GM18858 (cell line): ENCODE results near the gene TRIO.

Experiments used
- ATAC-seq: cut with Tn5 transposase; IDR thresholded peaks from one replicate; pipeline ENCODE4 v1.9.1; 2021; ENCODE audit not compliant: unreplicated experiment

The TRIO gene

DNA sequence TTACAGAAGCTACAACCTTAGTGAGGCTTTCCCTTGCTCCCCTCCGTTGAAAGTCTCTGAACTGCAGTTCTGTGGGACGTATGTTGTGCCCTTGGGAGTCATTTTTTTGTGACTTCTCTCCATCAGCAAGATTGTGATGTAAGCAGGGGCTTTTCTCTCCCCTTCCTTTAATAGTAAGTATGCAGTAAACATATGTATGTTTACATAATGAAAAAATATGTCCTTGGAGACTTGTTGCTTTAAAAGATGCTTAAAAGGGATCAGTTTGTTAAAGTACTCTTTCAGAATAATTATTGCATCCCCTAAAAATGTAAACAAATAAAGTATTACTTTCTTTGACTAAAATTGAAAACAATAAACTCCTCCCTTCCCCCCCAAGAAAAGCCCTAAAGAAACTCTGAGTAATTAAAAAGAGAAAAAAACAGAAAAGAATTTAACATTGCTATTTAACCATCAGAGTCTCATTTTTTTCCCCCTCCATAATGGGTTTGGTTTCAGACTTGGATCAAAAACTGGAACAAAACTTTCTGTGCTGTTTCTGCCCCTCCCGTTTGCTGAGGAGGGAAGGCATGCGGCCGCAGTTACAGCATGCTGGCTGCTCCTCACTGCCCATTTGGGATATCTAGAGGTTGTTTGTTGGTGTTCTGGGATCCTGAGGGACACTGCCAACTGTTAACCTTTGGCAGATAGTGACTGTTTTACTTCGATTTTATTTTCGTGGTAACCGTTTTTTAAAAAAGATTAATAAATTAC is 40.2 kb downstream of the TRIO start:
- ATAC-seq = no peak

DNA sequence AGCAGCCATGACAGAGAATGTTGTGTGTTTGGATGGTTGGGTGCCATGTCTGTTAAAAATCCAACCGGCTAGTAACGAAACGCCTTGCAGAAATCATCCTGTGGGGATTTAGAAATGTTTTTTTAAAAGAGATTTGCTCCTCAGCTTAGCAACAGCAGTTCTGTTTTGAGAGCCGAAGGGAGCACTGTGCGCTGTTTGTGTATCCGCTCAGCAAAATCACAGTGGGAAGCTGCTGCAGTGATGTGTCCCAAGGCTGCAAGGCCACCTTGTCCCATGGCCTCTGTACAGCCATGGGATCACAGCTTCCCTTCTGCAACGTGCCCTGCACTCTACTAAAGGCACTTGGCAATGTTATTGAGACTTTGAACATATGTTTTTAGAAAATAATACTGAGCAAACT is 40.9 kb downstream of the TRIO start:
- ATAC-seq = no peak

DNA sequence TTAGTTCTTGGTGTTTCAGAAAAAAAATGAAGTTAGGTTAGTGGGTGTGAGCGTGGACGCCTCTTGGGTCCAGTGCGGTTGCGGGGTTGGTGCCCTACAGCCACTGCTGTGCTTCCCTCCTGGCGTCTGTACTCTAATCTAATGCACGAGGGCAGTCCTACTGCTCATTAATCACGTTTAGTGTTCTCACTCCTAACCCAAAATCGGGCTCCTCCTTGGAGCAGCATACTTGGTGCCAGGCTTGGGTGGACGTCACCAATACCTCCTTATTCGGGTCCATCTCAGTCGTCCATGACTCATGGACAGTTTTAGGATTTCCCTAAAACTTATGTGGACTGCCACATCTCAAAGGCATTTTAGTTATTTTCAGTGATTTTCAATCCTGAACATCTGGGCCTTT is 41.6 kb downstream of the TRIO start:
- no peak for ATAC-seq

DNA sequence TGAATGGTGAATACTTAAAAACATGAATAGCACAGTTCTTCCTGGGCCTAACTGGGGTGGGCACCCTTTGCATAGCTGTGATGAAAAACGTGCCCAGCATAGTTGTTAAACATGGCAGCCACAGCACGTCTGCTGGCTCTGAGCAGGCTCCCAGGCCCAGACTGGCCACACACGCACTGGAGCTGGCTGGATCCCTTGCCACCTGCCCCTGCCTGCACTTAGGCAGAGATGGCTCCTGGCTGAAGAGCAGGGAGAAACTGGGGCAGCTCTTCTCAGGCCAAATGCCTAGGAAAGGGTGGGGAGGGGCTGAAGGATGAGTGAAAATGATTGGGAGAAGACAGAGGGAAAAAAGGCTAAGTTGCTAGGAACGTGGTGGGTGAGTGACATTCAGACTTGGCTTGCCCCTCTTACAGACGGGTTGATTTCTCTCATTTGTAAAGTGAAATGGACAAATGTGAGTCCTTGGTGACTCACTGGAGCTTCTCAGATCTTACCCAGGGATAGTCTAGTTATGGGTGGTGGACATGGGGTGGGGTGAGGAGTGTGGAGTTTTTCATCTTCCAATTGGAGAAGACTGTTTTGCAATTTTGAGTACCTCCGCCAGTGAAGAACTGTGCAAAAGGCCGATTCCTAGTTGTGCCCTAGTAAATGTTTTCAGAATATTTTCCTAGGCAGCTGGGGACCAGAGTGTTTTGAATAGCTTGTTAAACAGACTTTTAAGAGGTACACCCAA is 42.4 kb downstream of the TRIO start:
- ATAC-seq = no peak

DNA sequence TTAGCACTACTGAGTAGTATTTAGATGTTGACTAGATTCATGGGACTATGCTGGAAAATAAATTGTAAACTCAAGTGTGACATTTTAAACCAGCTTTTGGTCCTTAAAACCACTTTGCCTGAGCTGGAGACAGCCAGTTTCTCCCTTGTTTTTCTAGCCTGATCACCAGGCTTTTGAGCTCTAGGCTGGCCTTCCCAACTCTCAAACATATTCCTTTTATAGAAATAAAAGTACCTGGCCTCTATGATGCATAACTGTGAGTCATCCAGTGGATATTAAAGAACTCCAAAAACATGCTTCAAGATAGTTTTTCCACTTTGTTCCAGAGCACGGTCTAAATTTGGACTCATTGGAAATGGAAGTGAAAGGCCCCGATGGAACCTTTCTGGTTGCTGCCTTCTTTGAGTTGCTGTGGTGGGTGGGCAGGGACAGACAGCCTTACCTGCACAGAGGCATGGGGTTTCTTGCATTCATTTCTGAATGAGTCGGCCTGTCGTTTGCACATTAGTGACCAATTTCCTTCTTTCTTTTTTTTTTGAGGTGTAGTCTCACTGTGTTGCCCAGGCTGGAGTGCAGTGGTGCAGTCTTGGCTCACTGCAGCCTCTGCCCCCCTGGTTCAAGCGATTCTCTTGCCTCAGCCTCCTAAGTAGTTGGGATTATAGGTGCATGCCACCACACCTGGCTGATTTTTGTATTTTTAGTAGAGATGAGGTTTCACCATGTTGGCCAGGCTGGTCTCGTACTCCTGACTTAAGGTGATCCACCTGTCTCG is 43.1 kb downstream of the TRIO start:
- ATAC-seq = no peak

DNA sequence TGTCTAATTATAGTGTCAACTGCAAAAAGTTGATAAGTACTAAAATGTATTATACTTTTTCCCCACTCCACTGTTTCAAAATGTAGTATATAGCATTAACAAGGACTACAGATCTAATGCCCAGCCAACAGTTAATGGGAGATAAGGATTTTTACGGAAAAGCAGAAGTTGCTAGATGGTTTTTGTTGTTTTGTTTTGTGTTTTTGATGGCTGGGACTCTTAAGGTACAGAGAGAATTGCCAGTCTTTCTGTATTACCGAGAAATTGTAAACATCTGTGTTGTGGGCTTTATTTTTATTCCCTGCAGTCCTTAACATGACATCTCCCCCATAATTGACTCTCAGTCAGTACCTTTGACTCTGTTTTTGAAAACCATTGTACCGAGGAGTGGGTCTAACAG is 44.0 kb downstream of the TRIO start:
- ATAC-seq = no peak

DNA sequence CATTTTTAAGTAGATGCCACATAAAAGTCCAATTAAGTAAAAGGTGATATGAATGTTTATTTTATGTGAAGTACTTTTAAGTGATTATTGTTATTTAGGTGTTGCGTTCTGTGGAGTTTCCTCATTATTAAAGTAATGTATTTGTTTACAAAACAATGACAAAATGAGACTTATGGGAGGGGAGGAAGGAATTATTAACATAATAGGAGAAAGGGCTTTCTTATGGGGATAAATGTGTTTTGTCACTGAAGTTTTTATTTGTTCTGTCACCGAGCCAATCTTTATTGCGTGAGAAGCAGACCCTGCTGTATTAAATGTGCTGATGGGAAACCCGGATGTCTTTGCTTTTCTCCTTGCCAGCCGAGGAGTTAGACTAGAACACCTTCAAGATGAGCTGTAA is 44.5 kb downstream of the TRIO start:
- no peak for ATAC-seq

DNA sequence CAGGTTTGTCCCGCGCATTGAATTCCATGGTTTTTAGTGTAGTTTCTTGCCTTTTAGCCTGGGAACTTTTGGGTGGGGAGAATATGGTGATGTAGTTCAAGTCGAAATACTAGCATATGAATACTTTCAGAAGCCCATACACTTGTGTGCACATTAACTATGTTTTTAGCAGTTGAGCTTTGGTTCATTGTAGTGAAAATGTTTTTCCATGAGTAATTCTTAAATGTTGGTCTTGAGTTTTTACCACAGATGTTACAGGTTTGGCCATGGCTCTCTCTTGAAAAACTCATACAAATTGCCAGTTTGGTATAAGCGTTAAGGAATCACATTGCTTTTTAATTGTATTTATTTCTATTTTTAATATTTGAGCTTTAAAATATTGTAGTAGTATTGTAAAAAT is 45.6 kb downstream of the TRIO start:
- no peak for ATAC-seq

DNA sequence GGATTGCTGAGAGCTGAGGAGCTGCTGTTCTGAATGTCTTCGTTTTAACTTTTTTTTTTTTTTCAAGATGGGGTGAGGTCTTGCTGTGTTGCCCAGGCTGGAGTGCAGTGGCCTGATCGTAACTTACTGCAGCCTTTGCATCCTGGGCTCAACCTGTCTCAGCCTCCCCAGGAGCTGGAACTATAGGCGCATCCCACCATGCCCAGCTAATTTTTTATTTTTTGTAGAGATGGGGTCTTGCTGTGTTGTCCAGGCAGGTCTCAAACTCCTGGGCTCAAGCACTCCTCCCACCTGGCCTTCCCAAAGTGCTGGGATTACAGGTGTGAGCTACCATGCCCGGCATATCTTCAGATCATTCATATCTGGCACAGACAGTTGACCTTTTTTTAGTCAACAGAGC is 46.5 kb downstream of the TRIO start:
- ATAC-seq = no peak

DNA sequence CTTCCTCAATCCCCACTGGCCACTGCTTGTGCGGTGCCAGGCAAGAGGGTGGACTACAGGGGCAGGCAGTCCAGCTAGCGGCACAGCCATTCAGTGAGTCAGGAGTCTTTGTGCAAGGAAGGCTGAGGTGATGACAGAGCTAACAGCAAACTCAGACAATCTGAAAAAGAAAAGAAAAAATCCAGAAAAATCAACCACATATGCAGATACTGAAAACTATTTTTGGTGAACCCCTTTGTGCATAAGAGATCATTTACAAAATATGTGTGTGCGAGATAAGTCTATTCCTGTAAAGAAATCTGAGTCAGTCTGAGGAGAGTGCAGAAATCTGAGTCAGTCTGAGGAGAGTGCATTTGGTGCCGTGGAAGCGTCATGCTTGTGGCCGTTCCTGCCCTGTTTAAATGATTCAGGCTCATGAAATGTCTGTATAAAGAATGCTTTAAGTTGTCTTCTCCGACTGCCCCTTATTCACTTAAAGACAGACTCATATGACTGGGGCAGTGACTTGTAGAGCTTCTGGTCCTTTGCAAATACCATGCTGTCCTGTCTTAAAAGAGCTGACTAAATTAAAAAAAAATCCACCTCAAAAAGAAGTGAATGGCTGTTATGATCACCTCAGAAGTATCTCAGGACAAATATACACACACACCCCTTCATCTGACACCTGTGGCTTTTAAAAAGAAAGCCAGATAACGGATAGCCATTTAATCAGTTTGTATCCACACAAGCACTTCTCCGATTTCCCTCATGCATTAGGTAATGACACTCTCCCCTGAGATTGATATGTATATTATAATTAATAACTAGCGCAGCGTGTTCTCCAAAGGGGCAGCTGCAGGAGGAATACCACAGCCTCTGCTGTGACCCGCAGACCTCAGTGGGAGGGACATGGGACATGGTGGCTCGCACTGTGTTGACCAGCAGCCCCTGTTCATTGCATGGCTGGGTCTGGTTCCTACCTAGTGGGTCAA is 47.3 kb downstream of the TRIO start:
- ATAC-seq = no peak

DNA sequence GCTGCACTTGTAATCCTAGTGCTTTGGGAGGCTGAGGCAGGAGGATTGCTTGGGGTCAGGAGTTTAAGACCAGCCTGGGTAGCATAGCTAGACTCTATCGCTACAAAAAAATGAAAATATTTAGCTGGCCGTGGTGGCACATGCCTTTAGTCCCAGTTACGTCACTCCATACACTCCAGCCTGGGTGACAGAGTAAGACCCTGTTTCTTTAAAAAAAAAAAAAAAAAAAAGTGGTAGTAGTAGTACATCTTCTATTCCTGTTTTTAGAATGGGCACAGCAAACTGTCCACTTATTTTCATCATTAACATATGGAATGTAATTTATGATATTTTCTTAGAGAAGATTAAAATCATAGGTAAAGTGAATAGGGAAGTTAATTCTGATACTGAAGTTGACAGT is 48.2 kb downstream of the TRIO start:
- ATAC-seq = no peak

DNA sequence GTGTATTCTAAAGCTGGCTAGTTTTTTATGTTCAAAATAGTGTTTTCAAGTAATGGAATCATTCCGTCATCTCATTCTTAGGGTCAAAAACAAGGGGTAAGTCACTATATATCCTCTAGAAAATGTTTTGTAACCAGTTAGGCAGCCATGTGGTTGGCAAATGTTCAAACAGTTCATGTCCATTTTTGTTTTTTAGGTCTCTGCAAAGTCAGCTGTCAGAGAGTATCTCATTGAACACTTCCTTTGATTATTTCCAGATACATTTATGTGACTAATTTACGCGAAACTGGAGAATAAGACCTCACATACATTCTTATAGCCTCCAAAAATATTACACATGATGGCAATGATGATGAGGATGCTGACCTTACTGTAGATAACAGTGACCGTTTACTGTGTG is 50.4 kb downstream of the TRIO start:
- ATAC-seq = no peak

DNA sequence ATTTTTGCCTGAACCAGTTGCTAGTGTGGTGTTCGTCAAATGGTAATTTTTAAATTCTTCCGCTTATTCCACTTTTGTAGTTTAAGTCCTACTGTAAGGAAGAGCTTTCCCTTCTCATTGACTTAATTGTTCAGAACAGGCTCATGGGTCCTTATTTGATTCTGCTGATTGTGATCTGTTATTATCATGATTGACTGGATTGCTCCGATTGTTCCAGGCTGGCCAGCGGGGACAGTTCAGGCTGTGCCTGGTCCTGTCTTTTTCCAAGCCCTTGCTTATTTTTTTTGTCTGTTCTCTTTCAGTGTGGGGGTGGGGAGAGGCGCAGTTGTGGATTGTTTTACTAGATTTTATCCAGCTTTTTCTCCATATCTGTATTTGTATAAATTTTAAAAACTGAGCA is 52.4 kb downstream of the TRIO start:
- ATAC-seq = no peak

DNA sequence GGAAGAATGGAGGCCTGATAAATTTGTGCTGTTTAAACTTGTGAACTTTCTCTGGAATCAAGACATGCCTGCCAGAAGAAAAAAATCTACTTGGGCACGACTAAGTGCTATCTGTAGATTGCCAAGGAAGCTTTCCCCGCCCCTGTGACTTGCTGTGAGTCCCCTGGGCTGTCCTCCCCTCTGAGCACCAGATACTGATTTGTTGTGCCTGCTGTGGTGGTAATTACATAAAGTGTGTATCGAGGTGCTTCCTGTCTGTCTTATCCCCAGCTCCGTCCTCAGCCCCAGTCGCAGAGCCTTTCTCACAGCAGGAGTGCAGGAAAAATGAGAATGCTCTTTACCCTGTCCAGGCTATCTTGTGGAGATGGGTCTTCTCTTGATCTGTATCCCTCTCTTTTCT is 53.9 kb downstream of the TRIO start:
- ATAC-seq = no peak

DNA sequence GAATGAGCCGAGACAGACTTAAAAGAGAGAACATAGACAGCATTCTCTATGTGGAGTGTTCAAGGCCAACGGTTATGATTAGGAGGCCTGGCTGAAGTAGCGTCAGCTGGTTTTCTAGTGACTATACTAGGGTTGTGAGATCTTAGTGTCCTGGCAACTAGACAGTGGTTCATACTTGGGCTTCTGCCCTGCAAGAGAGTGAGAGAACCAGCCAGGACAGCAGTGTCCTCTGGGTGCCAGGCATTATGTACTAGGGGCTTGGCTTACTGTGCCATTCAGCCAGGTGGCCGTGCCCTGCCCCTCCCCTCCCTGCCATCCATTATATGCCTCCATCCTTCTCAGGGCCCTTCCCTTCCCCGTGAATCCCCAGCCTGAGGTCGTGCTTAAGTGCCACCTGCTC is 56.8 kb downstream of the TRIO start:
- no peak for ATAC-seq

DNA sequence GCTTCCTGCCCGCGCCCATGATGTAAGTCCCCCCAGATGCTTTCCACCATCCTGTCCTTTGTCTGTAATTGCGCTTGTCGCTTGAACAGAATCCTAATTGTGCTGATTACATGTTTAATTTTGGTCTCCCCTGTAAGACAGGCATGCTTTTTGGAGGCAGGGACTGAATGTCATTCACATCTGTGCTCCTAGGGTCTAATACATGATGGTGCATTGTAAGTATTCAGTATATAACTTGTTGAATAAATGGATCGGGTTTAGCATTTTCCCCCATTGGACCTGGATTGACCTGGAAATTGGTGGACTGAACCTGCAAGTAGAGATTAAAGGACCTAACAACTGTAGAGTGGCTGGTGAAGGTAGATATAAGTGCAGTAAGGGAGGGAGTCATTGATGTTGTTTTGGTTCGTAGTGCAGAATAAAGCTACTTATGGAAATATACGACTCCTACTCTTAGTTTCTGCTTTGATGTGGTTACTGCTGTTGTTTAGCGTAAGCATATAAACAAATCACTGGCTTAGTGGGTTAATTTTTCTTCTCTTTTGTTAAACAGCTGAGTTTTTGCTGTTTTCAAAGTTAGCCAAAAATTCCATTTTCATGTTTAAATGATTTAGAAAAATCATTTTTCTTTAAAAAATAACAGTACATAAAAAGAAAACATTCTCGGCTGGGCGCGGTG is 57.3 kb downstream of the TRIO start:
- no peak for ATAC-seq

DNA sequence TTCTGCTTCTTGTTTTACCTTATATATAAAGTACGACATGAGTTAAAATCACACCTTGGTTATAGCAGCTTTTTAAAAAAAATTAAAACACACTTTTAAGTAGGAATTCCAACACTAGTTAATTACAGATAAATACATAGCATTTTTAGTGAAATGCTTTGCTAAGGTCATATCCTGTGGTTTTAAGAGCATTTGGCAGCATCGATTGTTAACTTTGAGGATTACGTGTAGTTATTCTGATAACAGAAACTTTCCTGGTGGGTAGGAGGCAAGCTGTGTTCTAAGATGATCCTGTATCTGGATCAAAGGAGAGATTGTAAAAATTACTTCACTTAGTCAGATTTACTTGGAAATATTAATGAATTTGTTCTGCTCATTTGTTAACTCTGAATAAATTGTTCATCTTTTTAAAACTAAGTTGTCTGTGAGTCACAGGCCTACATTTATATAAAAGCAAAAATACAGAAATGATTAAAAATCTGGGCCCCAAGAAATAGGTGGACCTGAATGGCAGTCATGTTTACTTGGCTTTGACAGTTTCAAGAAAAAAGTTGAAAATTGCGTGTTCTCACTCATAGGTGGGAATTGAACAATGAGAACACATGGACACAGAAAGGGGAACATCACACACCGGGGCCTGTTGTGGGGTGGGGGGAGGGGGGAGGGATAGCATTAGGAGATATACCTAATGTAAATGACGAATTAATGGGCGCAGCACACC is 58.3 kb downstream of the TRIO start:
- no peak for ATAC-seq

DNA sequence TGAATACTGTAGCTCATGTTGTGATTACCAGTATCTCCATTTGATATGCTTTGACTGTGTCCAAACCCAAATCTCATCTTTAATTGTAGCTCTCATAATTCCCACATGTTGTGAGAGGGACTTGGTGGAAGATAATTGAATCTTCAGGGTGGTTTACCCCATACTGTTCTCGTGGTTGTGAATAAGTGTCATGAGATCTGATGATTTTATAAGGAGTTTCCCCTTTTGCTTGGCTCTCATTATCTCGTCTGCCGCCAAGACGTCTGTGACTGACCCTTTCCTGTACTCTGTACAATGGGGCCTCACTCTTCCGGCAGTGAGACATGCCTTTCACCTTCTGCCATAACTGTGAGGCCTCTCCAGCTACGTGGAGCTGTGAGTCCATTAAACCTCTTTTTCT is 59.3 kb downstream of the TRIO start:
- no peak for ATAC-seq

DNA sequence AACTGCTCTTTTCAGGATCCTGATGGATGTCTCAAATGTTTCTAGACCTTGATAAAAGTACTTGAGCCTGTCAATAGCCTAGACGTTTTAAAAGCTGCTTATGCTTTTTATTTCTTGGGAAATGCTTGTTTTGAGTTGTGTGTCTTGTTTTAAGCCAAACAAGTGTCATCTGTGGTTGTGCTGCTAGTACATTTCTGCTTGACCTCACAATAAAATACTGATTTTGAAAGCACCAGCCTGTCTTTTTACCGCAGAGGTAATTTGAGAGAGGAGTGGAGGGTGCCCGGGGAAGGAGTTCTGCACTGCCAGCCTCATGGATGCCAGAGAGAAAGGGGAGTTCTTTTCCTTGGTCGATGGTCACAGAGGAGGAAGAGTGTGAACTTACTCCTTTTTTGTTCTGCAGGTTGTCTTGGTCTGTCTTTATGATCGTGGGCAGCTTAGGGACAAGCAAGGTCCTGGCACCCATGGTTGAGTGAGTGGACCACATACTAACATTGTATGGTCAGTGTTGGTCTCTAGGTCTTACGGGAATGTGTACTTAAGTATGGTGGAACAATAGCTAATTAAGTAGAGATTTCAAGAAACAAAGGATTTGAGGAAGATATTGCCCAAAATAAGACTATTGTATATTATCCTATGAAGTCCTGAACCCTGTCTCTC is 61.0 kb downstream of the TRIO start:
- no peak for ATAC-seq
